Measurements from ENCODE around the gene PDS5A. TPM values are rescaled to one million over a fixed set of nuclear protein-coding genes. Genes with fewer than 3 reads are reported as not detected.
"Not testable (repeated sequence)": the region's sequence is repeated elsewhere in the genome, so short reads cannot be mapped to it uniquely, and the experiment has no call there.

The PDS5A gene
- total RNA-seq, 1 donor, result 120 TPM

DNA sequence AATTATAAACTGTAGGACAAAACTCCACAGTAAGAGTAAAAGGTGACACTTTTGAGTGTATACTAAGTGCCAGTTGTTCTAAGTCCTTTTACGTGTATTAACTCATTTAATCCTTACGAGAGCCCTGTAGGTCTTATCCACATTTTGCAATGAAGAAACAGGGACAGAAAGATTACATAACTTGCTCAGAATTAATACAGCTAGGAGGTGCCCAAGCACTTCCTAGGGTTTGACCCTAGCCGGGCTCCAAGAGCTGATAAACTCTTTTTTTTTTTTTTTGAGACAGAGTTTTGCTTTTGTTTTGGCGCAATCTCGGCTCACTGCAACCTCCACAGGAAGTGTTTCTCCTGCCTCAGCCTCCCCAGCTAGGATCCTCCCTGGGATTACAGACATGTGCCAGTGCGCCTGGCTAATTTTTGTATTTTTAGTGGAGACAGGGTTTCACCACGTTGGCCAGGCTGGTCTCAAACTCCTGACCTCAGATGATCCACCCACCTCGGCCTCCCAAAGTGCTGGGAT, 169.4 kb downstream of the PDS5A start:
- Histone ChIP-seq H3K9me3 (ENCODE audit: low read depth, low read length) (no peaks in the 10 kb centered on the region), H3K4me3 (ENCODE audit: low read length) (no peak overlapping the region), H3K27me3 (ENCODE audit: insufficient read depth, low read length) (no peaks in the 10 kb centered on the region), H3K4me1 (ENCODE audit: insufficient read depth, low read length) (no peaks in the 10 kb centered on the region)

- no peak overlapping the region for H3K4me3 ChIP-seq (ENCODE audit: low read length)
- H3K27me3 ChIP-seq (ENCODE audit: insufficient read depth, low read length), result no peaks in the 10 kb centered on the region
- no peaks in the 10 kb centered on the region for H3K9me3 ChIP-seq (ENCODE audit: low read depth, low read length)
- no peaks in the 10 kb centered on the region for H3K4me1 ChIP-seq (ENCODE audit: insufficient read depth, low read length)
Observed at GRCh38 chr4:39802005-39802404, 175.7 kb downstream of the PDS5A start.

GRCh38 chr4:39792976-39793375, 184.7 kb downstream of the PDS5A start:
- not testable (repeated sequence) for H3K4me3 ChIP-seq (ENCODE audit: low read length); H3K4me1 ChIP-seq (ENCODE audit: insufficient read depth, low read length); H3K27me3 ChIP-seq (ENCODE audit: insufficient read depth, low read length); H3K9me3 ChIP-seq (ENCODE audit: low read depth, low read length)

DNA sequence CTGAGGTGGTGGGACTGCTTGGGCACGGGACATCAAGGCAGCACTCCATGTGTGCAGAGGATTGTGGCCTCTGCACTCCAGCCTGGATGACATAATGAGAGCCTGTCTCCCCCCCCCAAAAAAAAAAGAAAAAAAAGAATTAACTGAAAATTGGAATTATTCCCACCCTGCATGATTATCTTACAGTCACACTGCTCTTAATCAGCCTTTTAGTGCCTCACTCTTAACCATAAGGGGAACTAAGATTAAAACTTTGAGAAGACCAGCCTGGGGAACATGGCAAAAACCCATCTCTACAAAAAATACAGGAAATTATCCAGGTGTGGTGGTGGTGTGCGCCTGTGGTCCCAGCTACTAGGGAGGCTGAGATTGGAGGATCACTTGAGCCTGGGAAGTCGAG, 185.2 kb downstream of the PDS5A start:
- H3K9me3 ChIP-seq (ENCODE audit: low read depth, low read length), result no peaks in the 10 kb centered on the region

DNA sequence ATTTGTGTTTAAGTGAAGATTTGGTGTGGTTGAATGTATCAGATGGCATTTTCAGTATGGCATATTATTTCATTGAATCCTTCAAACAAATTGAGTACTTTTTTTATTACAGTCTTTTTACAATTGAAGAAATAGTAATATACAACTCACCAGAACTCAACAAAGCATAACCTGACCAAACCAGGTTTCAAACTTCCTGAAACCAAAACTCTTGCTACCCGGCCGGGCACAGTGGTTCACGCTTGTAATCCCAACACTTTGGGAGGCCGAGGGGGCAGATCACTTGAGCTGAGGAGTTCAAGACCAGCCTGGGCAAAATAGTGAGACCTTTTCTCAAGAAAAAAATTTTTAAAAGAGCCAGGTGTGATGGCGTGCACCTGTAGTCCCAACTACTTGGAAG, 185.6 kb downstream of the PDS5A start:
- Histone ChIP-seq H3K9me3 (ENCODE audit: low read depth, low read length) (no peaks in the 10 kb centered on the region), H3K4me1 (ENCODE audit: insufficient read depth, low read length) (no peaks in the 10 kb centered on the region), H3K27me3 (ENCODE audit: insufficient read depth, low read length) (no peaks in the 10 kb centered on the region), H3K4me3 (ENCODE audit: low read length) (no peak overlapping the region)

More for the DNA sequence above, 185.2 kb downstream of the PDS5A start:
- Histone ChIP-seq H3K4me3 (ENCODE audit: low read length) (no peak overlapping the region), H3K27me3 (ENCODE audit: insufficient read depth, low read length) (no peaks in the 10 kb centered on the region), H3K4me1 (ENCODE audit: insufficient read depth, low read length) (no peaks in the 10 kb centered on the region)

DNA sequence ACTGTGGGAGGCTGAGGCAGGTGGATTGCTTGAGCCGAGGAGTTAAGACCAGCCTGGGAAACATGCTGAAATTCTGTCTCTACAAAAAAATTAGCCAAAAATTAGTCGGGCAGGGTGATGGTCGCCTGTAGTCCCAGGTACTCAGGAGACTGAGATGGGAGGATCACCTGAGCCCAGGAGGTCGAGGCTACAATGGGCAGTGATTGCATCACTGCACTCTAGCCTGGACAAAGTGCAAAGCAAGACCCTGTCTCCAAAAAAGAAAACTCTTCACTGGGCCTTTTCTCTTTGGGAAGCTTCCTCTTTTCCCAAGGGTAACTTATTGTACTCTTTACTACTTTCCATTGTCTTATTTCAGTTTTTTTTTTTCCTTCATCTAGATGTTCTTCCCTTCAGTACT, 190.9 kb downstream of the PDS5A start:
- Histone ChIP-seq H3K4me3 (ENCODE audit: low read length) (no peak overlapping the region), H3K4me1 (ENCODE audit: insufficient read depth, low read length) (no peaks in the 10 kb centered on the region), H3K27me3 (ENCODE audit: insufficient read depth, low read length) (no peaks in the 10 kb centered on the region), H3K9me3 (ENCODE audit: low read depth, low read length) (no peaks in the 10 kb centered on the region)

DNA sequence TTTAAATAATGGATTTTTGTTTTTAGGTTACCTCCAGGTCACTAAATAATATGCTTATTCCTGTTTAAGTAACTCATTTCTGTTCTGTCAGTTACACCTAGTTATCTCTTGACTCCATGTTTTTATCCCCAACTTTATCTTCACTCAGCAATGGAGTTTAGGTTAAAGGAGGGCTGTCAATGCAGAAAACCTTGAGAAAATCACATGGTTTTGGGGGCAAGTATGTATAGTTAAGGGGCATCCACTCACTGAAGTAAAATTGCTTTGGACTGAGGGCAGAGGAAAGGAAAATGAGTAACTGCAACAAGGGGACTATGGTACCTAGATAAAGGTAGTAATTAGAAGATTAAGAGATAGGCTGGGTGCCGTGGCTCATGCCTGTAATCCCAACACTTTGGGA, 192.6 kb downstream of the PDS5A start:
- Histone ChIP-seq H3K4me3 (ENCODE audit: low read length) (no peak overlapping the region), H3K27me3 (ENCODE audit: insufficient read depth, low read length) (no peaks in the 10 kb centered on the region), H3K4me1 (ENCODE audit: insufficient read depth, low read length) (no peaks in the 10 kb centered on the region), H3K9me3 (ENCODE audit: low read depth, low read length) (no peaks in the 10 kb centered on the region)

- not testable (repeated sequence) for H3K4me3 ChIP-seq (ENCODE audit: low read length); H3K9me3 ChIP-seq (ENCODE audit: low read depth, low read length); H3K27me3 ChIP-seq (ENCODE audit: insufficient read depth, low read length); H3K4me1 ChIP-seq (ENCODE audit: insufficient read depth, low read length)
Observed at GRCh38 chr4:39781988-39782387, 195.7 kb downstream of the PDS5A start.

Other genes with a start within 250 kb of the PDS5A start
- 36.2 TPM for gene N4BP2, start 78.9 kb upstream of the PDS5A start, total RNA-seq
- 164 TPM for gene RHOH, start 219.1 kb upstream of the PDS5A start, total RNA-seq

Data from mononuclear cell (primary cell).